ENCODE measurements around the gene CPSF4.

DNA sequence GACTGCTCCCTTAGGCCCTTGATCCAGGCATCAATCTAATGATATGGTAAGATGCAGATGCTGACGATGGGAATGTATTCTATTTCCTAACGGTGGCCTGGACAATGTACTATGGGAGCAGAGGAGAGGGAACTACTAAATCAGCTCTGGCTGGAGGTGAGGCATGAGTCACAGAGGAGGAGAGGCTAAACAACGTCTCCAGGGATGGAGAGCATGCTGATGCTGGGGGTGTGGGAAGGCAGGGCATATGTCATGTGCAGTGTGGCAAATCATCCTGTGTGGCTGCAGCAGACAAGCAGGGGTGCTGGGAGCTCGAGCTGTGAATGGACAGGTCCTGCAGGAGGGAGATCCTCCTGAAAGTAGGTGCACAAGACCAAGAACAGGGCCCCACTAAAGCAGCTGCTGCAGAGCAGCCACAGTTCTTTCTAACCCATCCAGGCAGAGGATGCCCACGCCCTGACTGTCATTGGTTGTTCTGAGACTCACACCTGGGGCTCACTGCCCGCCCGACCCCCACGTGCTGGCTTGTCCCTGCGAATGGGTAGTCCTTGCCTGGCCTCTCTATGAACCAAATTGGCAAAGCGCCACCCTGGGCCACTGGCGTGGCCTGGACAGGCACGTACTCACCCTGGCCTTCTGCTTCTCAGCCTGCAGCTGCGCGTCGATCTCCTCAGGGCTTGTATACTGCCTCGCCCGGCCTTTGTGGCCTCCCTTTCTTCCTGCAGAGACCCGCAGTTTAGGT lies 34.3 kb upstream of the CPSF4 start:
- no peak for TF ChIP-seq POLR2A (IDR thresholded peaks at IDR 0.05)
- TF ChIP-seq, protein P1, sequence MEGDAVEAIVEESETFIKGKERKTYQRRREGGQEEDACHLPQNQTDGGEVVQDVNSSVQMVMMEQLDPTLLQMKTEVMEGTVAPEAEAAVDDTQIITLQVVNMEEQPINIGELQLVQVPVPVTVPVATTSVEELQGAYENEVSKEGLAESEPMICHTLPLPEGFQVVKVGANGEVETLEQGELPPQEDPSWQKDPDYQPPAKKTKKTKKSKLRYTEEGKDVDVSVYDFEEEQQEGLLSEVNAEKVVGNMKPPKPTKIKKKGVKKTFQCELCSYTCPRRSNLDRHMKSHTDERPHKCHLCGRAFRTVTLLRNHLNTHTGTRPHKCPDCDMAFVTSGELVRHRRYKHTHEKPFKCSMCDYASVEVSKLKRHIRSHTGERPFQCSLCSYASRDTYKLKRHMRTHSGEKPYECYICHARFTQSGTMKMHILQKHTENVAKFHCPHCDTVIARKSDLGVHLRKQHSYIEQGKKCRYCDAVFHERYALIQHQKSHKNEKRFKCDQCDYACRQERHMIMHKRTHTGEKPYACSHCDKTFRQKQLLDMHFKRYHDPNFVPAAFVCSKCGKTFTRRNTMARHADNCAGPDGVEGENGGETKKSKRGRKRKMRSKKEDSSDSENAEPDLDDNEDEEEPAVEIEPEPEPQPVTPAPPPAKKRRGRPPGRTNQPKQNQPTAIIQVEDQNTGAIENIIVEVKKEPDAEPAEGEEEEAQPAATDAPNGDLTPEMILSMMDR (IDR thresholded peaks at IDR 0.05): no peak
- TF ChIP-seq POLR2AphosphoS5 (IDR thresholded peaks at IDR 0.05): no peak
- no peak for TF ChIP-seq EP300 (IDR thresholded peaks at IDR 0.05)

Data from stomach (tissue), 4 donors.